ENCODE measurements around the gene SMIM10L2A. TPM values are rescaled to one million over a fixed set of nuclear protein-coding genes. Genes with fewer than 3 reads are reported as not detected.

SMIM10L2A gene
- total RNA-seq, 1 donor from 2014 or later = 0.82 TPM

DNA sequence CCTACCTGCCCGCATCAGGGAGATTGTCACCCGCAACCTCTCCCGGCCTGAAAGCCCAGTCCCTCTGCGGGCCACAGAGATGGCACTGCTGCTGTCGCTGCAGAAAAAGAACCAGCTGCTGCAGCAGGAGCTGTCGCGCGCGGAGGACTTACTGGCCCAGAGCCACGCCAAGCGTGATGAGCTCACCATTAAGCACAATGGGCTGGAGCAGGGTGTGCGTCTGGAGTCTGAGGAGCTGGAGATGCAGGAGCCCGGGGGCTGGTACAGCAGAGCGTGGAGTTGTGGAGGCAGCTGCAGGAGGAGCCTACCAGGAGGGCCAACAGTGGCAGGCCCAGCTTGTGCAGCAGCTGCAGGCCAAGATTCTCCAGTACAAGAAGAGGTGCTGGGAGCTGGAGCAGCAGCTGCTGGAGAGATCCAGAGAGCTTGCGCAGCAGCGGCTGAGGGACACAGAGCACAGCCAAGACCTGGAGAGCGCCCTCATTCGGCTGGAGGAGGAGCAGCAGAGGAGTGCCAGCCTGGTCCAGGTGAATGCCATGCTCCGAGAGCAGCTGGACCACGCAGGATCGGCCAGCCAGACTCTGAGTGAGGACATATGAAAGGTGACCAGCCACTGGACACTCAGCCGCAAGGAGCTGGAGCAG, 11.3 kb downstream of the SMIM10L2A start:
- no peak overlapping the region for H3K4me3 ChIP-seq
- no peaks in the 10 kb centered on the region for H3K36me3 ChIP-seq
- no peaks in the 10 kb centered on the region for H3K4me1 ChIP-seq
- TF ChIP-seq, protein P1, sequence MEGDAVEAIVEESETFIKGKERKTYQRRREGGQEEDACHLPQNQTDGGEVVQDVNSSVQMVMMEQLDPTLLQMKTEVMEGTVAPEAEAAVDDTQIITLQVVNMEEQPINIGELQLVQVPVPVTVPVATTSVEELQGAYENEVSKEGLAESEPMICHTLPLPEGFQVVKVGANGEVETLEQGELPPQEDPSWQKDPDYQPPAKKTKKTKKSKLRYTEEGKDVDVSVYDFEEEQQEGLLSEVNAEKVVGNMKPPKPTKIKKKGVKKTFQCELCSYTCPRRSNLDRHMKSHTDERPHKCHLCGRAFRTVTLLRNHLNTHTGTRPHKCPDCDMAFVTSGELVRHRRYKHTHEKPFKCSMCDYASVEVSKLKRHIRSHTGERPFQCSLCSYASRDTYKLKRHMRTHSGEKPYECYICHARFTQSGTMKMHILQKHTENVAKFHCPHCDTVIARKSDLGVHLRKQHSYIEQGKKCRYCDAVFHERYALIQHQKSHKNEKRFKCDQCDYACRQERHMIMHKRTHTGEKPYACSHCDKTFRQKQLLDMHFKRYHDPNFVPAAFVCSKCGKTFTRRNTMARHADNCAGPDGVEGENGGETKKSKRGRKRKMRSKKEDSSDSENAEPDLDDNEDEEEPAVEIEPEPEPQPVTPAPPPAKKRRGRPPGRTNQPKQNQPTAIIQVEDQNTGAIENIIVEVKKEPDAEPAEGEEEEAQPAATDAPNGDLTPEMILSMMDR (IDR thresholded peaks at IDR 0.05; ENCODE audit: borderline replicate concordance) = no peak
- intact Hi-C loops (cut with micrococcal nuclease) = no loop called here
- no peak overlapping the region for H3K27ac ChIP-seq (replicated peaks)
- peaks cover 9% of the 10 kb centered on the region for H3K27me3 ChIP-seq (ENCODE audit: low read depth)
- no peaks in the 10 kb centered on the region for H3K9me3 ChIP-seq (replicated peaks)
- DNase-seq = no peak

DNA sequence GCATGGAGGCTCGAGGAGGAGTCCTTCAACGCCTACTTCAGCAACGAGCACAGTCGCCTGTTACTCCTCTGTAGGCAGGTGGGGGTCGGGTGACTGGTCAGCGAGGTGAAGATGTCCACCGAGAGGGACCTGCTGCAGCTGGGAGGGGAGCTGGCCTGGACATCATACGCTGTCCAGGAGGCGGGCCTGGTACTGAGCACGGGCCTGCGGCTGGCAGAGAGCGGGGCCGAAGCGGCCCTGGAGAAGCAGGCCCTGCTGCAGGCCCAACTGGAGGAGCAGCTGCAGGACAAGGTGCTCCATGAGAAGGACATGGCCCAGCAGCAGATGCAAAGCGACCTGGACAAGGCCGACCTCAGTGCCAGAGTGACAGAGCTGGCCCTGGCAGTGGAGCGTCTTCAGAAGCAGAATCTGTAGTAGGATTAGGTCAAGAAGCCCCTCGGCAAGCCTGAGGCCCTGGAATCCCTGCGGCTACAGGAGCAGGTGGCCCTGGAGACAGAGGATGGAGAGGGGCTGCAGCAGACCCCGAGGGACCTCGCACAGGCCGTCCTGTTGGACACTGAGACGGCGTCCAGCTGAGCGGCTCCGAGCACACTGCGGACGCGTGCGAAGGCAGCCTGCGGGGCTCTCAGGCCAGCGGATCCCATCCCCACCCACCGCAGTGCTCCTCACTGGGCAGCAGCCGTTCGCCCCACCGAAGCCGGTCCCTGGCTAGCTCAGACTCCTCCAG, 11.9 kb downstream of the SMIM10L2A start:
- no peaks in the 10 kb centered on the region for H3K9me3 ChIP-seq (replicated peaks)
- no peak overlapping the region for H3K27ac ChIP-seq (replicated peaks)
- H3K27me3 ChIP-seq (ENCODE audit: low read depth) = peaks cover 9% of the 10 kb centered on the region
- no peak for DNase-seq
- no peaks in the 10 kb centered on the region for H3K4me1 ChIP-seq
- intact Hi-C loops (cut with micrococcal nuclease) = no loop called here
- TF ChIP-seq, protein P1 (IDR thresholded peaks at IDR 0.05; ENCODE audit: borderline replicate concordance) = no peak
- H3K36me3 ChIP-seq = no peaks in the 10 kb centered on the region
- no peak overlapping the region for H3K4me3 ChIP-seq

DNA sequence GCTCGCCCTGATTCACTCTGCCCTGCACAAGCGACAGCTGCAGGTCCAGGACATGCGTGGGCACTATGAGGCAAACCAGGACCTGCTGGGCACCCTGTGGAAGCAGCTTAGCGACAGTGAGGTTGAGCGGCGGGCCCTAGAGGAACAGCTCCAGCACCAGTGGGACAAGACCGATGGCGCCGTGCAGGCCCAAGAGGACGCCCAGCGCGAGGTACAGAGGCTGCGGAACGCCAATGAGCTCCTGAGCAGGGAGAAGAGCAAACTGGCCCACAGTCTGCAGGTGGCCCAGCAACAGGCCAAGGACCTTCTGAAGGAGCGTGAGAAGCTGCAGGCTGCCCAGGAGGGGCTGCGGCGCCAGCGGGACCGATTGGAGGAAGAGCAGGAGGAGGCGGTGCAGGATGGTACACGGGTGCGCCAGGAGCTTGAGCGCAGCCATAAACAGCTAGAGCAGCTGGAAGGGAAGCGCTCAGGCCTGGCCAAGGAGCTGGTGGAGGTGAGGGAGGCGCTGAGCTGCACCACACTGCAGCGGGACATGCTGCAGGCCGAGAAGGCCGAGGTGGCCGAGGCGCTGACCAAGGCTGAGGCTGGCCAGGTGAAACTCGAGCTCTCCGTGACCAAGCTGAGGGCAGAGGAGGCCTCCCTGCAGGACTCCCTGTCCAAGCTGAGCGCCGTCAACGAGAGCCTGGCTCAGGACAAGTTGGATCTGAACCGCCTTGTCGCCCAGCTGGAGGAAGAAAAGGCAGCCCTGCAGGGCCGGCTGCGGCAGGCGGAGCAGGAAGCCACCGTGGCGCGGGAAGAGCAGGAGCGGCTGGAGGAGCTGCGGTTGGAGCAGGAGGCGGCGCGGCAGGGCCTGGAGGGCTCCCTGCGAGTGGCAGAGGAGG, 12.8 kb downstream of the SMIM10L2A start:
- no peaks in the 10 kb centered on the region for H3K9me3 ChIP-seq (replicated peaks)
- TF ChIP-seq, protein P1 (IDR thresholded peaks at IDR 0.05; ENCODE audit: borderline replicate concordance) = no peak

DNA sequence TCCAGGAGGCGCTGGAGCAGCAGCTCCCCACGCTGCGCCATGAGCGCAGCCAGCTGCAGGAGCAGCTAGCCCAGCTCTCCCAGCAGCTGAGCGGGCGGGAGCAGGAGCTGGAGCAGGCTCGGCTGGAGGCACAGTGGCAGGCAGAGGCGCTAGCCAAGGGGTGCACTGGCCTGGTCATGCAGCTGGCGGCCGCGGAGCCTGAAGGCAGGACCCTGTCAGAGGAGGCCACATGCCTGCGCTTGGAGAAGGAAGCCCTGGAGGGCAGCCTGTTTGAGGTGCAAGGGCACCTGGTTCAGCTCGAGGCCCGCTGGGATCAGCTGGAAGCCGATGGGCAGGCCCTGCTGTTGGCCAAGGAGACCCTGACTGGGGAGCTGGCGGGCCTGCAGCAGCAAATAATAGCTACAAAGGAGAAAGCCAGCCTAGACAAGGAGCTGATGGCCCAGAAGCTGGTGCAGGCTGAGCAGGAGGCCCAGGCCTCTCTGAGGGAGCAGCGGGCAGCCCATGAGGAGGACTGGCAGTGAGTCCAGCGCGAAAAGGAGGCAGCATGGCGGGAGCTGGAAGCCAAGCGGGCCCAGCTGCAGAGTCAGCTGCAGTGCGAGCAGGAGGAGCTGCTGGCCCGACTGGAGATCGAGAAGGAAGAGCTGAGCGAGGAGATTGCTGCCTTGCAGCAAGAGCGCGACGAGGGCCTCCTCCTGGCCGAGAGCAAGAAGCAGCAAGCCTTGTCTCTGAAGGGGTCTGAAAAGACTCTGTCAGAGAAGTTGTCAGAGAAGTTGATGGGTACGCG, 13.6 kb downstream of the SMIM10L2A start:
- TF ChIP-seq, protein P1 (IDR thresholded peaks at IDR 0.05; ENCODE audit: borderline replicate concordance) = no peak
- Histone ChIP-seq H3K4me1 (no peaks in the 10 kb centered on the region), H3K27me3 (ENCODE audit: low read depth) (peaks cover 8% of the 10 kb centered on the region), H3K36me3 (no peaks in the 10 kb centered on the region), H3K9me3 (replicated peaks) (no peaks in the 10 kb centered on the region), H3K4me3 (no peak overlapping the region), H3K27ac (replicated peaks) (no peak overlapping the region)
- no peak for DNase-seq
- intact Hi-C loops (cut with micrococcal nuclease) = no loop called here

More for the DNA sequence above, 12.8 kb downstream of the SMIM10L2A start:
- intact Hi-C loops (cut with micrococcal nuclease) = no loop called here
- no peak overlapping the region for H3K27ac ChIP-seq (replicated peaks)
- no peaks in the 10 kb centered on the region for H3K4me1 ChIP-seq
- peaks cover 9% of the 10 kb centered on the region for H3K27me3 ChIP-seq (ENCODE audit: low read depth)
- no peak for DNase-seq
- H3K36me3 ChIP-seq = no peaks in the 10 kb centered on the region
- H3K4me3 ChIP-seq = no peak overlapping the region

DNA sequence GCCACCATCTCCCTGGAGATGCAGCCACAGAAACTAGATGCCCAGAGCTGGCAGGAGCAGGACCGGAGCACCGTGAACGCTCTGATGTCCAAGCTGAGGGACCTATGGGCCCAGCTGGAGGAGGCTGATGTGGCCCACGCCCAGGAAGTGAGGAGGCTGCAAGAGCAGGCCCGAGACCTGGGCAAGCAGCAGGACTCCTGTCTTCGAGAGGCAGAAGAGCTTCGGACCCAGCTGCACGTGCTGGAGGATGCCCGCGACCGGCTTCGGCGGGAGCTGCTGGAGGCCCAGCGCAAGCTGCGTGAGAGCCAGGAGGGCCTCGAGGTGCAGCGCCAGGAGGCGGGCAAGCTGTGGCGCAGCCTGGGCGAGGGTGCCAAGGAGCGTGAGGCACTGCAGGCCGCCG, 14.2 kb downstream of the SMIM10L2A start:
- H3K27me3 ChIP-seq (ENCODE audit: low read depth) = peaks cover 2% of the 10 kb centered on the region
- no peaks in the 10 kb centered on the region for H3K9me3 ChIP-seq (replicated peaks)
- H3K27ac ChIP-seq (replicated peaks) = no peak overlapping the region
- H3K4me1 ChIP-seq = no peaks in the 10 kb centered on the region
- TF ChIP-seq, protein P1 (IDR thresholded peaks at IDR 0.05; ENCODE audit: borderline replicate concordance) = no peak
- H3K36me3 ChIP-seq = no peaks in the 10 kb centered on the region
- no peak overlapping the region for H3K4me3 ChIP-seq
- DNase-seq = no peak
- intact Hi-C loops (cut with micrococcal nuclease) = no loop called here
